H9 (cell line): ENCODE results near the gene RASGRF2. TPM values are rescaled to one million over a fixed set of nuclear protein-coding genes. Genes with fewer than 3 reads are reported as not detected.

Experiments
- DNase-seq: peaks from one replicate; pipeline ENCODE4 v3.0.0-alpha.2; 2017
- H2AFZ ChIP-seq: one replicate; pipeline ENCODE4 v1.6.1; 2013; ENCODE audit warnings: mild to moderate bottlenecking, low read length, control low read depth, moderate library complexity
- H2AK5ac ChIP-seq: 2 replicates; pipeline ENCODE4 v1.6.1; 2013; ENCODE audit warnings: low read length, control low read depth, mixed read lengths; ENCODE audit not compliant: insufficient read length
- H2BK120ac ChIP-seq: one replicate; pipeline ENCODE4 v1.6.1; 2013; ENCODE audit warnings: low read depth, mild to moderate bottlenecking, low read length, control low read depth, inconsistent platforms; ENCODE audit not compliant: poor library complexity, severe bottlenecking
- H2BK12ac ChIP-seq: 2 replicates; pipeline ENCODE4 v1.6.1; 2013; ENCODE audit warnings: low read length, control low read depth, mixed read lengths, low read depth; ENCODE audit not compliant: insufficient read length
- H2BK15ac ChIP-seq: 2 replicates; pipeline ENCODE4 v1.6.1; 2013; ENCODE audit warnings: low read depth, low read length, control low read depth
- H2BK20ac ChIP-seq: one replicate; pipeline ENCODE4 v1.6.1; 2013; ENCODE audit warnings: low read depth, mild to moderate bottlenecking, low read length, control low read depth, inconsistent platforms; ENCODE audit not compliant: poor library complexity, severe bottlenecking
- H2BK5ac ChIP-seq: 2 replicates; pipeline ENCODE4 v1.6.1; 2013; ENCODE audit warnings: low read length, control low read depth, mixed read lengths; ENCODE audit not compliant: insufficient read length
- H3K14ac ChIP-seq: 2 replicates; pipeline ENCODE4 v1.6.1; 2013; ENCODE audit warnings: low read length, control low read depth; ENCODE audit not compliant: insufficient read depth
- H3K18ac ChIP-seq: 2 replicates; pipeline ENCODE4 v1.6.1; 2013; ENCODE audit warnings: low read depth, mild to moderate bottlenecking, mixed read lengths, low read length, control low read depth; ENCODE audit not compliant: insufficient read length
- H3K23ac ChIP-seq: 2 replicates; pipeline ENCODE4 v1.6.1; 2013; ENCODE audit warnings: low read length, control low read depth, mixed read lengths, low read depth; ENCODE audit not compliant: insufficient read length
- H3K23me2 ChIP-seq: 2 replicates; pipeline ENCODE4 v1.6.1; 2013; ENCODE audit warnings: low read depth, mild to moderate bottlenecking, mixed read lengths, low read length, control low read depth; ENCODE audit not compliant: insufficient read length, poor library complexity, severe bottlenecking
- H3K27ac ChIP-seq: 2 replicates; pipeline ENCODE4 v1.5.1; 2013; ENCODE audit warnings: low read length, control low read depth, mixed read lengths, low read depth; ENCODE audit not compliant: insufficient read length
- H3K27me3 ChIP-seq: 2 replicates; pipeline ENCODE4 v1.6.1; 2013; ENCODE audit warnings: low read length, control low read depth, inconsistent platforms; ENCODE audit not compliant: insufficient read depth
- H3K4ac ChIP-seq: 2 replicates; pipeline ENCODE4 v1.6.1; 2013; ENCODE audit warnings: low read depth, mild to moderate bottlenecking, control low read depth, inconsistent platforms, low read length, moderate library complexity
- H3K4me1 ChIP-seq: 2 replicates; pipeline ENCODE4 v1.6.1; 2013; ENCODE audit warnings: low read length, control low read depth, inconsistent platforms; ENCODE audit not compliant: insufficient read depth
- H3K4me2 ChIP-seq: 2 replicates; pipeline ENCODE4 v1.6.1; 2013; ENCODE audit warnings: low read length, control low read depth, mixed read lengths; ENCODE audit not compliant: insufficient read length, insufficient read depth
- H3K56ac ChIP-seq: 2 replicates; pipeline ENCODE4 v1.6.1; 2013; ENCODE audit warnings: low read depth, mild to moderate bottlenecking, mixed read lengths, low read length, control low read depth; ENCODE audit not compliant: insufficient read length
- H3K79me1 ChIP-seq: 2 replicates; pipeline ENCODE4 v1.6.1; 2013; ENCODE audit warnings: low read depth, mild to moderate bottlenecking, moderate library complexity, low read length, control low read depth, inconsistent platforms; ENCODE audit not compliant: insufficient read depth, poor library complexity, severe bottlenecking
- H3K79me2 ChIP-seq: 2 replicates; pipeline ENCODE4 v1.6.1; 2013; ENCODE audit warnings: low read length, control low read depth, inconsistent platforms; ENCODE audit not compliant: insufficient read depth
- H3K9ac ChIP-seq: 2 replicates; pipeline ENCODE4 v1.6.1; 2013; ENCODE audit warnings: low read length, control low read depth, mixed read lengths; ENCODE audit not compliant: insufficient read length; ENCODE audit errors: extremely low read depth
- H3K9me3 ChIP-seq: one replicate; pipeline ENCODE4 v1.6.1; 2013; ENCODE audit warnings: low read depth, low read length, inconsistent platforms; ENCODE audit not compliant: control insufficient read depth
- H3T11ph ChIP-seq: one replicate; pipeline ENCODE4 v1.6.1; 2013; ENCODE audit warnings: mild to moderate bottlenecking, low read length, control low read depth, inconsistent platforms
- H4K20me1 ChIP-seq: one replicate; pipeline ENCODE4 v1.6.1; 2013; ENCODE audit not compliant: control insufficient read depth, insufficient read length, insufficient read depth
- H4K5ac ChIP-seq: 2 replicates; pipeline ENCODE4 v1.6.1; 2013; ENCODE audit warnings: low read depth, mild to moderate bottlenecking, mixed read lengths, low read length, control low read depth; ENCODE audit not compliant: insufficient read length
- H4K8ac ChIP-seq: replicated peaks from 2 replicates; pipeline ENCODE4 v1.6.1; 2013; ENCODE audit warnings: low read length, control low read depth, mixed read lengths, low read depth; ENCODE audit not compliant: insufficient read length
- H4K91ac ChIP-seq: 2 replicates; pipeline ENCODE4 v1.6.1; 2013; ENCODE audit warnings: low read depth, mild to moderate bottlenecking, moderate library complexity, mixed read lengths, low read length, control low read depth; ENCODE audit not compliant: insufficient read length
- H3K27ac Mint-ChIP-seq, 3 experiments: 2 replicates in 2 of 3; 3 replicates in 1 of 3; pipeline ENCODE4 v1.8.0; 2020 to 2021; ENCODE audit warnings: mixed read lengths in 3 of 3, mild to moderate bottlenecking in 1 of 3, moderate library complexity in 1 of 3
- H3K27me3 Mint-ChIP-seq: 2 replicates; pipeline ENCODE4 v1.8.0; 2021; ENCODE audit warnings: low read depth, mild to moderate bottlenecking, moderate library complexity, mixed read lengths
- H3K36me3 Mint-ChIP-seq, 3 experiments: 2 replicates in 2 of 3; 3 replicates in 1 of 3; pipeline ENCODE4 v1.8.0; 2020 to 2021; ENCODE audit warnings: low read depth in 3 of 3, mixed read lengths in 3 of 3; ENCODE audit not compliant: insufficient read depth in 1 of 3
- H3K4me1 Mint-ChIP-seq, 2 experiments: 2 replicates each; pipeline ENCODE4 v1.8.0; 2020; ENCODE audit warnings: mixed read lengths in 2 of 2
- H3K4me3 Mint-ChIP-seq, 2 experiments: 2 replicates in 1 of 2; 3 replicates in 1 of 2; pipeline ENCODE4 v1.8.0; 2020 to 2021; ENCODE audit warnings: mild to moderate bottlenecking in 2 of 2, mixed read lengths in 2 of 2, moderate library complexity in 1 of 2
- H3K9me3 Mint-ChIP-seq, 2 experiments: 2 replicates in 1 of 2; 3 replicates in 1 of 2; pipeline ENCODE4 v1.8.0; 2020; ENCODE audit warnings: mild to moderate bottlenecking in 2 of 2, mixed read lengths in 2 of 2, moderate library complexity in 1 of 2
- CTCF ChIP-seq: fragments of 200-600 bp; sonication (generic); conservative IDR thresholded peaks from 3 replicates; pipeline ENCODE4 v1.8.0; 2021; ENCODE audit warnings: antibody characterized with exemption, mild to moderate bottlenecking
- WGBS: extraction: QIAGEN DNeasy Blood & Tissue Kit; methylation state at CpG from one replicate; pipeline ENCODE4 v1.1.7; 2013; ENCODE audit warnings: missing lambda C conversion rate, low lambda C conversion rate, mixed read lengths; ENCODE audit not compliant: insufficient read length; ENCODE audit errors: extremely low coverage; 5-methylcytosine and 5-hydroxymethylcytosine counted together
- total RNA-seq: library from RNA; stranded (reverse); gene quantifications from 2 replicates; pipeline ENCODE4 v1.2.1, GENCODE V29; 2021

The RASGRF2 gene
- total RNA-seq, 1 experiment from 2014 or later, result 13.5 TPM

DNA sequence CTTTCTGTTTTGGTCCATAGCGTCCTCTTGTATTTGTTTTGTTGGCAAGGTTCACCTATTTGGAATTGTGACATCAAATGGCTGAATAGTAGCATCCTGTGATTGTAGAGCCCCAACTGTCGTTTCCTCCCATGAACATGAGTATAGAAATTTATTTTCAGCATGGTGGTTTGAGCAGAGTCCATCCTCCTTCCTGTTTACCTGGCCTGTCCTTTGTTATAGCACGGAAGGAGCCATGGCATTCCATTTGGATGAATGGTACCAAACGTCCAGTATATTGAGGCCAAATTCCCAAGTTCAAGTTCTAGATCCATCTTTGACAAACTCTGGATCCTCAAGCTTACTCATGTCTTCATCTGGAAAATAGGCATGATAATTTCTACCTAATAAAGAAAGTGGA, 16.8 kb downstream of the RASGRF2 start:
- Histone ChIP-seq H2BK20ac (no peak overlapping the region), H3K14ac (no peak overlapping the region), H2AFZ (no peak overlapping the region), H4K5ac (no peak overlapping the region), H3K4ac (no peak overlapping the region), H3K4me2 (no peak overlapping the region), H2AK5ac (no peak overlapping the region), H3K56ac (no peak overlapping the region), H3K79me1 (peaks cover 1% of the 10 kb centered on the region), H3K79me2 (peaks cover 18% of the 10 kb centered on the region; the same call in 1 of the 2 replicates), H3K9ac (no peak overlapping the region), H3K23ac (no peak overlapping the region), H2BK12ac (no peak overlapping the region), H3K27ac (no peak overlapping the region), H4K91ac (no peak overlapping the region), H3K9me3 (no peaks in the 10 kb centered on the region), H3K23me2 (no peaks in the 10 kb centered on the region), H4K8ac (no peak overlapping the region), H3T11ph (no peak overlapping the region), H2BK120ac (no peak overlapping the region), H4K20me1 (no peaks in the 10 kb centered on the region), H3K18ac (no peak overlapping the region), H3K27me3 (no peaks in the 10 kb centered on the region), H2BK15ac (no peak overlapping the region), H3K4me1 (peaks cover 12% of the 10 kb centered on the region; the same call in 1 of the 2 replicates), H2BK5ac (no peak overlapping the region)
- H3K9me3 Mint-ChIP-seq, result no peaks in the 10 kb centered on the region
- H3K4me3 Mint-ChIP-seq, result no peak overlapping the region
- TF ChIP-seq CTCF, result no peak
- DNase-seq, result no peak
- no peaks in the 10 kb centered on the region for H3K27me3 Mint-ChIP-seq
- no peak overlapping the region; a peak in 1 of 7 replicates for H3K27ac Mint-ChIP-seq
- no CpG with 5 or more reads among the region's 4 CpGs for WGBS
- H3K36me3 Mint-ChIP-seq, result no peaks in the 10 kb centered on the region
- peaks cover 10 to 20% of the 10 kb centered on the region in 2 experiments for H3K4me1 Mint-ChIP-seq
